ENCODE data around the gene ST3GAL5. TPM values are rescaled to one million over a fixed set of nuclear protein-coding genes. Genes with fewer than 3 reads are reported as not detected.

ST3GAL5 gene
- total RNA-seq, 1 donor from 2014 or later: 20.0 TPM

DNA sequence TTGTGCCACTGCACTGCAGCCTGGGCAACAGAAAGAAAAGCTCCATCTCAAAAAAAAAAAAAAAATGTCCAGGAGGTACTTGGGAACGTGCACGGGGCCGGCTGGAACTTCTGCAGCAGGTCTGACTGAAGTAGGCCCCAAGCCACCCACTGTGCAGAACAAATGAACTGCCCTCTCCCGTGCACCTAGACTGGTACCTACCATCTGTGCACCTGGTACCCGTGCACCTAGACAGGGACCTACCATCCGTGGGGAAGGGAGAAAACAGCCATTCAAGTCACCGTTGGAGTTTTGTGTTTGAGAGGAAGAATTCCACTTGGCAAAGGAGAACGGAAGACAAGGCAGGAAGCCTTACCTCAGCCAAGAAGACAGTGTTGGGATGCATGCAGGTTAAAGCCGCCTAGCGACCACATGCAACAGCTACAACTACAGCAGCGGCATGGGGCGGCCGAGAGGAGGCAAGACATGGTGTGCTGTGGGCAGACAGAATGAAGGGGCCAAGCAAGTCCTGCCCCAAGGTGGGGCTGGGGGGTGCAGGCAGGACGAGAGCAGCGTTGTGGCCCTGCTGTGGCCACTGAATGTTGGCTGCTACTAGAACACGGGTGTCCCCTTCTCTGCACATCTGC is 16.1 kb downstream of the ST3GAL5 start:
- Histone ChIP-seq H4K20me1 (ENCODE audit: insufficient read depth, low read length) (peaks cover 40% of the 10 kb centered on the region), H3K4me3 (ENCODE audit: insufficient read depth, low read depth, low read length) (no peak overlapping the region), H3K79me2 (ENCODE audit: insufficient read depth, low read length) (peaks cover 35% of the 10 kb centered on the region), H3K9me3 (ENCODE audit: insufficient read depth, low read depth, low read length) (no peaks in the 10 kb centered on the region), H2AFZ (ENCODE audit: low read depth, low read length) (no peak overlapping the region), H3K27ac (ENCODE audit: low read depth, low read length) (no peak overlapping the region), H3K4me1 (ENCODE audit: insufficient read depth, low read length) (no peaks in the 10 kb centered on the region), H3K36me3 (ENCODE audit: insufficient read depth, low read length) (no peaks in the 10 kb centered on the region), H3K9ac (ENCODE audit: low read length) (no peak overlapping the region), H3K27me3 (ENCODE audit: insufficient read depth, low read length) (no peaks in the 10 kb centered on the region), H3K4me2 (ENCODE audit: low read length) (no peak overlapping the region)
- no peak overlapping the region for H3K4me3 Mint-ChIP-seq (ENCODE audit: unreplicated experiment)
- no peak for DNase-seq (ENCODE audit: low read depth)
- peaks cover 5% of the 10 kb centered on the region for H3K9me3 Mint-ChIP-seq (ENCODE audit: unreplicated experiment)
- no peak overlapping the region for H3K27ac Mint-ChIP-seq (ENCODE audit: unreplicated experiment)
- peaks cover 8% of the 10 kb centered on the region for H3K4me1 Mint-ChIP-seq (ENCODE audit: low read depth, unreplicated experiment)
- no peak for FAIRE-seq
- no peak for TF ChIP-seq EZH2 (IDR thresholded peaks at IDR 0.05; ENCODE audit: insufficient read depth, low read length)
- TF ChIP-seq, protein P1, sequence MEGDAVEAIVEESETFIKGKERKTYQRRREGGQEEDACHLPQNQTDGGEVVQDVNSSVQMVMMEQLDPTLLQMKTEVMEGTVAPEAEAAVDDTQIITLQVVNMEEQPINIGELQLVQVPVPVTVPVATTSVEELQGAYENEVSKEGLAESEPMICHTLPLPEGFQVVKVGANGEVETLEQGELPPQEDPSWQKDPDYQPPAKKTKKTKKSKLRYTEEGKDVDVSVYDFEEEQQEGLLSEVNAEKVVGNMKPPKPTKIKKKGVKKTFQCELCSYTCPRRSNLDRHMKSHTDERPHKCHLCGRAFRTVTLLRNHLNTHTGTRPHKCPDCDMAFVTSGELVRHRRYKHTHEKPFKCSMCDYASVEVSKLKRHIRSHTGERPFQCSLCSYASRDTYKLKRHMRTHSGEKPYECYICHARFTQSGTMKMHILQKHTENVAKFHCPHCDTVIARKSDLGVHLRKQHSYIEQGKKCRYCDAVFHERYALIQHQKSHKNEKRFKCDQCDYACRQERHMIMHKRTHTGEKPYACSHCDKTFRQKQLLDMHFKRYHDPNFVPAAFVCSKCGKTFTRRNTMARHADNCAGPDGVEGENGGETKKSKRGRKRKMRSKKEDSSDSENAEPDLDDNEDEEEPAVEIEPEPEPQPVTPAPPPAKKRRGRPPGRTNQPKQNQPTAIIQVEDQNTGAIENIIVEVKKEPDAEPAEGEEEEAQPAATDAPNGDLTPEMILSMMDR (IDR thresholded peaks at IDR 0.05; ENCODE audit: insufficient read depth, low read depth, low read length): no peak
- no peaks in the 10 kb centered on the region for H3K27me3 Mint-ChIP-seq (ENCODE audit: low read depth, unreplicated experiment)
- H3K36me3 Mint-ChIP-seq (ENCODE audit: low read depth, unreplicated experiment): peaks cover 14% of the 10 kb centered on the region

DNA sequence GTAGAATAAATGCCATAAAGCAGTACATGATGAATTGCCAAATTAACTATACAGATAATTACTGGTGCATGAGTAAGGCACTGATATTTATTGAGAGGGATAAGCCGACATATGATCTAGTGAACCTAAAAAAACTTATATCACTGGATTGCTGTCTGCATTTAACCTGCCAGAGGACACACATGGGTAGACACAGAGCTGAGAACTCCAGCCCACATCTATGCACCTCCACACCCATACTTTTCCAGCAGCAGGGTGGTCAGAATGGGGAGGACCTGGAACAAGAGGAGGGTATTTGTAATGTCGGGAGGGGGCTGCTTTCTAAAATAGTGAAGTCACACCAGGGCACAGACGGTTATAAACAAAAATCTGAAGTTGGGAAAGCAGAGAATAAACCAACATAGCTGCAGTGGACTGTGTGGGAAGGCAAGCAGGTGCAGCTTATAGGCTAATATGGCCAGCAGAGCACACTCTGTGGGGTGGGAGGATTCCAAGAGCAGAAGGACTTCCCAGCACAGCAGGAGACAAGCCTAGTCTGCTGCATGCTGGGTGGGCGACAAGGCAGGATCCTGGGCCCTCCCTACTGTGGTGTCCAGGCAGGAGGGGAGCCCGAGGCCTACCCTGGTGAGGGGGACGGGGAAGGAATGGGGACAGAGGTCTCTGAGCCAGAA is 17.2 kb downstream of the ST3GAL5 start:
- Histone ChIP-seq H3K27ac (ENCODE audit: low read depth, low read length) (no peak overlapping the region), H3K79me2 (ENCODE audit: insufficient read depth, low read length) (peaks cover 38% of the 10 kb centered on the region), H3K4me3 (ENCODE audit: insufficient read depth, low read depth, low read length) (no peak overlapping the region), H3K9ac (ENCODE audit: low read length) (no peak overlapping the region), H3K9me3 (ENCODE audit: insufficient read depth, low read depth, low read length) (no peaks in the 10 kb centered on the region), H3K4me1 (ENCODE audit: insufficient read depth, low read length) (peaks cover under 1% of the 10 kb centered on the region), H3K27me3 (ENCODE audit: insufficient read depth, low read length) (no peaks in the 10 kb centered on the region), H3K4me2 (ENCODE audit: low read length) (no peak overlapping the region), H3K36me3 (ENCODE audit: insufficient read depth, low read length) (no peaks in the 10 kb centered on the region), H2AFZ (ENCODE audit: low read depth, low read length) (no peak overlapping the region), H4K20me1 (ENCODE audit: insufficient read depth, low read length) (peaks cover 50% of the 10 kb centered on the region)
- H3K36me3 Mint-ChIP-seq (ENCODE audit: low read depth, unreplicated experiment): peaks cover 14% of the 10 kb centered on the region
- H3K9me3 Mint-ChIP-seq (ENCODE audit: unreplicated experiment): peaks cover 5% of the 10 kb centered on the region
- DNase-seq (ENCODE audit: low read depth) (no peak), FAIRE-seq (no peak)
- H3K27ac Mint-ChIP-seq (ENCODE audit: unreplicated experiment): no peak overlapping the region
- TF ChIP-seq, protein P1 (IDR thresholded peaks at IDR 0.05; ENCODE audit: insufficient read depth, low read depth, low read length): no peak
- TF ChIP-seq EZH2 (IDR thresholded peaks at IDR 0.05; ENCODE audit: insufficient read depth, low read length): no peak
- peaks cover 4% of the 10 kb centered on the region for H3K4me1 Mint-ChIP-seq (ENCODE audit: low read depth, unreplicated experiment)
- no peaks in the 10 kb centered on the region for H3K27me3 Mint-ChIP-seq (ENCODE audit: low read depth, unreplicated experiment)
- no peak overlapping the region for H3K4me3 Mint-ChIP-seq (ENCODE audit: unreplicated experiment)

DNA sequence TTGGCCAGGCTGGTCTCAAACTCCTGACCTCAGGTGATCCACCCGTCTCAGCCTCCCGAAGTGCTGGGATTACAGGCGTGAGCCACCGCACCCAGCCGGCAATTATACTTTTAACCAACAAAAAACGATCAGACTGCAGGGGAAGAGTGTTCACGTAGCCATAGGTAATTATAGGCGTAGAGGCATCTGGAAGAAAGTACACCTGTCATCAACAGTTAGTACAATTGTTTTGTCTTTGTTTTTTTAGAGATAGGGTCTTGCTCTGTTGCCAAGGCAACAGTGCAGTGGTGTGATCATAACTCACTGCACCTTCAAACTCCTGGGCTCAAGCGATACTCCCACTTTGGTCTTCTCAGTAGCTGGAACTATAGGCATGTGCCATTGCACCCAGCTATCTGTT is 20.0 kb downstream of the ST3GAL5 start:
- H3K4me1 ChIP-seq (ENCODE audit: insufficient read depth, low read length): peaks cover 14% of the 10 kb centered on the region
- Mint-ChIP-seq H3K9me3 (ENCODE audit: unreplicated experiment) (peaks cover 5% of the 10 kb centered on the region), H3K36me3 (ENCODE audit: low read depth, unreplicated experiment) (peaks cover 12% of the 10 kb centered on the region), H3K4me3 (ENCODE audit: unreplicated experiment) (no peak overlapping the region), H3K27me3 (ENCODE audit: low read depth, unreplicated experiment) (no peaks in the 10 kb centered on the region), H3K4me1 (ENCODE audit: low read depth, unreplicated experiment) (peaks cover 17% of the 10 kb centered on the region), H3K27ac (ENCODE audit: unreplicated experiment) (no peak overlapping the region)
- H3K27me3 ChIP-seq (ENCODE audit: insufficient read depth, low read length): no peaks in the 10 kb centered on the region
- H3K36me3 ChIP-seq (ENCODE audit: insufficient read depth, low read length): no peaks in the 10 kb centered on the region
- no peak for TF ChIP-seq EZH2 (IDR thresholded peaks at IDR 0.05; ENCODE audit: insufficient read depth, low read length)
- TF ChIP-seq, protein P1 (IDR thresholded peaks at IDR 0.05; ENCODE audit: insufficient read depth, low read depth, low read length): no peak
- H4K20me1 ChIP-seq (ENCODE audit: insufficient read depth, low read length): peaks cover 50% of the 10 kb centered on the region
- H2AFZ ChIP-seq (ENCODE audit: low read depth, low read length): no peak overlapping the region
- DNase-seq (ENCODE audit: low read depth) (no peak), FAIRE-seq (no peak)
- H3K9ac ChIP-seq (ENCODE audit: low read length): no peak overlapping the region
- H3K4me2 ChIP-seq (ENCODE audit: low read length): no peak overlapping the region
- H3K79me2 ChIP-seq (ENCODE audit: insufficient read depth, low read length): peaks cover 26% of the 10 kb centered on the region
- no peak overlapping the region for H3K4me3 ChIP-seq (ENCODE audit: insufficient read depth, low read depth, low read length)
- no peak overlapping the region for H3K27ac ChIP-seq (ENCODE audit: low read depth, low read length)
- H3K9me3 ChIP-seq (ENCODE audit: insufficient read depth, low read depth, low read length): no peaks in the 10 kb centered on the region

Data from astrocyte (in vitro differentiated cells and primary cell).